Fibroblast of skin of left biceps (primary cell): Measurements from ENCODE around the gene PHF21B.
"Not testable (repeated sequence)": the region's sequence is repeated elsewhere in the genome, so short reads cannot be mapped to it uniquely, and the experiment has no call there.

ENCODE experiments used
- DNase-seq, 2 experiments: peaks; one replicate each; pipeline ENCODE4 v3.0.0-alpha.2; 2013; ENCODE audit warnings: low read depth in 2 of 2

PHF21B gene

GRCh38 chr22:44871782-44872181 lies 138.0 kb downstream of the PHF21B start:
- DNase-seq: no peak

- DNase-seq: no peak
Measured at GRCh38 chr22:44870021-44870420, 139.8 kb downstream of the PHF21B start.

GRCh38 chr22:44869196-44869595 lies 140.6 kb downstream of the PHF21B start:
- DNase-seq: no peak

GRCh38 chr22:44865193-44866057 lies 144.4 kb downstream of the PHF21B start:
- no peak for DNase-seq

- no peak for DNase-seq
Measured at GRCh38 chr22:44862981-44863860, 146.6 kb downstream of the PHF21B start.

GRCh38 chr22:44862281-44862680 lies 147.5 kb downstream of the PHF21B start:
- no peak for DNase-seq

- no peak for DNase-seq
Measured at GRCh38 chr22:44861245-44861644, 148.6 kb downstream of the PHF21B start.

- no peak for DNase-seq
Measured at GRCh38 chr22:44860311-44860710, 149.5 kb downstream of the PHF21B start.

GRCh38 chr22:44859641-44860040 lies 150.2 kb downstream of the PHF21B start:
- no peak for DNase-seq

- not testable (repeated sequence) for DNase-seq
Measured at GRCh38 chr22:44858819-44859218, 151.0 kb downstream of the PHF21B start.

- no peak for DNase-seq
Measured at GRCh38 chr22:44855855-44856254, 153.9 kb downstream of the PHF21B start.

- DNase-seq: not testable (repeated sequence)
Measured at GRCh38 chr22:44854641-44855040, 155.2 kb downstream of the PHF21B start.

- DNase-seq: no peak
Measured at GRCh38 chr22:44850946-44851345, 158.9 kb downstream of the PHF21B start.

GRCh38 chr22:44848791-44849420 lies 160.9 kb downstream of the PHF21B start:
- no peak for DNase-seq

GRCh38 chr22:44848296-44848741 lies 161.5 kb downstream of the PHF21B start:
- DNase-seq: no peak

GRCh38 chr22:44847892-44848291 lies 161.9 kb downstream of the PHF21B start:
- no peak for DNase-seq

GRCh38 chr22:44847380-44847779 lies 162.4 kb downstream of the PHF21B start:
- no peak for DNase-seq

- no peak for DNase-seq
Measured at GRCh38 chr22:44846726-44847275, 163.0 kb downstream of the PHF21B start.

- no peak for DNase-seq
Measured at GRCh38 chr22:44845796-44846720, 163.7 kb downstream of the PHF21B start.

- DNase-seq: no peak
Measured at GRCh38 chr22:44845191-44845590, 164.6 kb downstream of the PHF21B start.

GRCh38 chr22:44842417-44842816 lies 167.4 kb downstream of the PHF21B start:
- DNase-seq: no peak
